T-helper 2 cell treated with Interferon-gamma antibody and Interleukin-4, amounts not matched to agents 5 μg/mL and 100 μg/mL, for 36 hours (primary cell): ENCODE results near the gene CLDN15.
"Not testable (repeated sequence)": the region's sequence is repeated elsewhere in the genome, so short reads cannot be mapped to it uniquely, and the experiment has no call there.

Experiments used
- DNase-seq: peaks from one replicate; pipeline ENCODE4 v3.0.0; 2021; ENCODE audit warnings: low spot score
- H3K27ac Mint-ChIP-seq: one replicate; pipeline ENCODE4 v1.8.0; 2021; ENCODE audit warnings: mild to moderate bottlenecking, mixed read lengths
- H3K27me3 Mint-ChIP-seq: one replicate; pipeline ENCODE4 v1.8.0; 2021; ENCODE audit warnings: low read depth, mixed read lengths
- H3K36me3 Mint-ChIP-seq: one replicate; pipeline ENCODE4 v1.8.0; 2021; ENCODE audit warnings: low read depth, mixed read lengths
- H3K4me1 Mint-ChIP-seq: one replicate; pipeline ENCODE4 v1.8.0; 2021; ENCODE audit warnings: low read depth, mixed read lengths
- H3K4me3 Mint-ChIP-seq: one replicate; pipeline ENCODE4 v1.8.0; 2022; ENCODE audit warnings: mild to moderate bottlenecking, moderate library complexity, mixed read lengths
- H3K9me3 Mint-ChIP-seq: one replicate; pipeline ENCODE4 v1.8.0; 2021; ENCODE audit warnings: mixed read lengths

The CLDN15 gene

DNA sequence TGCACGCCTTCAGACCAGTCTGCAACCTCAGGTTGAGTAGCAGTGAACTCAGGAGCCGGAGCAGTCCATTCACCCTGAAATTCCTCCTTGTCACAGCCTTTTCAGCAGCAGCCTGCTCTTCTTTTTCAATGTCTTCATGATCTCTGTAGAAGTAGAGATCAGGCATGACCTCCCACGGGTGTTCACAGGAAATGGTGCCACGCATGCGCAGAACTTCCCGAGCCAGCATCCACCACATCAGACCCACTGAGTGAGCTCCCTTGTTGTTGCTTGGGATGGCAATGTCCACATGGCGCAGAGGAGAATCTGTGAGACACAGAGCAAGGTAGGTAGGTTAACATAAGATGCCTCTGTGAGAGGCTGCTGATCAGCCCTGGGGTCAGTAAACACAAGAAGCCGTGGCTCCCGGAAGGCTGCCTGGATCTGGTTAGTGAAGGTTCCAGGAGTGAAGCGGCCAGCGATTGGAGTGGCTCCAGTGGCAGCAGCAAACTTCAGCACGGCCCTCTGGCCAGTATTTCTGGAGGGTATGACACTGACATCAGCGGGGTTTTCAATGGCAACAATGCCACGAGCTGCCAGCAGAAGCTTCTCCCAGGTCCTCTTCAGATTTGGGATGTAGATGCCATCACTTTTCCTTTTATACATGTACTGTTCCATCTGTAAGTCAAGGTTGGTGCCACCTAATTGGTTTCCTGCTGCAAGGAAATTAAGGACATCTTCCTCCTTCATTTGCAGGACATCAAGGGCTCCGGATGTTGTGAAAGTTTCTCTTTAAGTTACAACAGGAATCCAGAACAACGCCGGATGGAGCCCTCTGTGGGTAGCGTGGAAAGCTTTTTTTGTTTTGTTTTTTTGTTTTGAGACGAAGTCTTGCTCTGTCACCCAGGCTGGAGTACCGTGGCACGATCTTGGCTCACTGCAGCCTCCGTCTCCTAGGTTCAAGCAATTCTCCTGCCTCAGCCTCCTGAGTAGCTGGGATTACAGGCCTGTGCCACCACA, 33.6 kb downstream of the CLDN15 start:
- Mint-ChIP-seq H3K36me3 (peaks cover 11% of the 10 kb centered on the region), H3K27me3 (peaks cover 33% of the 10 kb centered on the region), H3K27ac (peak overlapping the region; percentile 63), H3K4me3 (peak overlapping the region; percentile 58)
- DNase-seq, H3K9me3 Mint-ChIP-seq, H3K4me1 Mint-ChIP-seq: not testable (repeated sequence)

DNA sequence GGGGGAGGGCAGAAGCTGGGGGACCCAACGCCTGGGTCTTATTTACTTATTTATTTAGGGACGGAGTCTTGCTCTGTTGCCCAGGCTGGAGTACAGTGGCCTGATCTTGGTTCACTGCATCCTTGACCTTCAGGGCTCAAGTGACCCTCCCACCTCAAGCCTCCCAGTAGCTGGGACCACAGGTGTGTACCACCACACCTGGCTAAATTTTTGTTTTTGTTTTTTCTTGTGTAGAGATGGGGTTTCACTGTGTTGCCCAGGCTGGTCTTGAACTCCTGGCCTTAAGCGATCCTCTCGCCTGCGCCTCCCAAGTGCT, 35.0 kb downstream of the CLDN15 start:
- H3K4me1 Mint-ChIP-seq: peaks cover 6% of the 10 kb centered on the region

DNA sequence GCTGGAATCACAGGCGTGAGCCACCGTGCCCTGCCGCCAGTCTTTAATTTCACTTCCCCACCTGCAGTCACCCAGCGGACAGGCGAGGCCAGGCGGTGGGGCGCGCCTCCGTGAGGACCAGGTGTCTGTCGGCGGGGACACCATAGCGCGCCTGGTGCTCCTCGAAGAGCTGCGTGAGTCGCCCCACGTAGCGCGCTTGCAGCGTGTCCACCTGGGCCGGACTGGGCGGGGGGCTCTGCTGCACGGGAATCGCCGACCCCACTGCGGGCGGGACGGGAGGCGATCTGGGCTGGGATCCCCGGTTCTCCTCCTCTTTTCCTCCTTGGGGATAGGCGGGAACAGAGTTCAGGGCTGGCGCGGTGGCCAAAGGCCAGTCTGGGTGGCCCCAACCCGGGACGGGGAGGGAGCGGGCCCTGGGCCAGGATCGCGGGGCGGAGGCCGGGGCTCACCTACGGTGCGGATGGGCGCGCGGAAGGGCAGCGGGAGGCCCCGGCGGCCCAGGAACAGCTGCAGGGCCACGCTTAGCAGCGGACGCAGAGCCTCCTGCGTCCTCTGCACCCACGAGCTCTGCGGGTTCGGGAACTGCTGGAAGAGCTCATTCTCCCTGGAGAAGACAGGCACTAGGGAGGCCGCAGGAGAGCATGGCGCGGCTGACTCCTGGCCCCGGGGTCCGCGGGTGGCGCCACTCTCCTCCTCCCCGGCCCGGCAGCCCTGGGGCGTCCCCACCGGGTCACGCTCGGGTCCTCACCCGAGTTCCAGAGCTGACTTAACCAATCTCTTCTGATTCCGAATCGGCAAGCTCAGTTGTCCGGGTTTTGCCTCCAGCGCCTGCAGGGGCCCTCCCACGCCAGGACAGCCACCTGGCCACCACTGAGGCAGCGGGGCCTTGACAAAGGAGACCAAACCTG, 35.7 kb downstream of the CLDN15 start:
- peaks cover 35% of the 10 kb centered on the region for H3K27me3 Mint-ChIP-seq
- DNase-seq: no peak
- peaks cover 4% of the 10 kb centered on the region for H3K36me3 Mint-ChIP-seq
- peaks cover 6% of the 10 kb centered on the region for H3K4me1 Mint-ChIP-seq
- no peak overlapping the region for H3K4me3 Mint-ChIP-seq
- no peak overlapping the region for H3K27ac Mint-ChIP-seq
- no peaks in the 10 kb centered on the region for H3K9me3 Mint-ChIP-seq

More for the DNA sequence above, 35.0 kb downstream of the CLDN15 start:
- no peak overlapping the region for H3K27ac Mint-ChIP-seq
- H3K9me3 Mint-ChIP-seq: no peaks in the 10 kb centered on the region
- peaks cover 35% of the 10 kb centered on the region for H3K27me3 Mint-ChIP-seq
- DNase-seq: no peak
- H3K4me3 Mint-ChIP-seq: no peak overlapping the region
- H3K36me3 Mint-ChIP-seq: peaks cover 4% of the 10 kb centered on the region

- Mint-ChIP-seq H3K4me3 (no peak within 1 kb of the TSS), H3K9me3 (no peaks in the 10 kb centered on the region), H3K36me3 (peaks cover 1% of the 10 kb centered on the region), H3K4me1 (peaks cover 6% of the 10 kb centered on the region), H3K27me3 (peaks cover 35% of the 10 kb centered on the region), H3K27ac (no peak within 1 kb of the TSS)
- DNase-seq: no peak
These were observed 36.6 kb downstream of the CLDN15 start, which contains the start of gene MOGAT3 for GRCh38 chr7:101200862-101201599. Gene MOGAT3, minus strand, starts transcription at chr7:101201036. Its CDS starts 182 bp downstream, at chr7:101200854.

- Mint-ChIP-seq H3K9me3 (no peaks in the 10 kb centered on the region), H3K27ac (no peak overlapping the region)
These were observed 37.1 kb downstream of the CLDN15 start for GRCh38 chr7:101200504-101200861.

GRCh38 chr7:101199522-101199921, 38.1 kb downstream of the CLDN15 start:
- not testable (repeated sequence) for H3K36me3 Mint-ChIP-seq, DNase-seq, H3K4me3 Mint-ChIP-seq, H3K4me1 Mint-ChIP-seq, H3K9me3 Mint-ChIP-seq, H3K27ac Mint-ChIP-seq
- H3K27me3 Mint-ChIP-seq: peaks cover 38% of the 10 kb centered on the region

More at GRCh38 chr7:101200504-101200861, 37.1 kb downstream of the CLDN15 start:
- H3K27me3 Mint-ChIP-seq: peaks cover 35% of the 10 kb centered on the region
- no peaks in the 10 kb centered on the region for H3K36me3 Mint-ChIP-seq
- DNase-seq: no peak
- H3K4me1 Mint-ChIP-seq: peaks cover 6% of the 10 kb centered on the region
- no peak overlapping the region for H3K4me3 Mint-ChIP-seq

DNA sequence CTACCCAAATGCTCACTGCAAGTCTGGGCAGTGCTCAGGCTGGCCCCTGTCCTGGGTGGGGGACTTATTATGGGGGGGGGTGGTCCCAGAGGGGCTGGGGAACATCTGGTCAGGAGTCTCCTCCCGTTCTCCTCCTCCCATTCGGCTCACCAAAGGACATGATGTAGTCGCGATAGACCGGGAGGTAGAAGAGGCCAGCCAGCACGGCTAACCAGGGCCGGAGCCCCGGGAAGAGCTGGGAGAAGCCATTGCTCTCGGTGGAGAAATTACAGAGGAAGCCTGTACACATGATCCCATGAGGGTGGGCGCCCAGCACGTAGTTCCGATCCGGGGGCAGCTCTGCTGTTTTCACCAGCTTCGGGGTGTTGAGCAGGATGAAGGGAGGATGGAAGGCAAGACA, 39.1 kb downstream of the CLDN15 start:
- Mint-ChIP-seq H3K4me3 (no peak overlapping the region), H3K27me3 (peaks cover 33% of the 10 kb centered on the region), H3K36me3 (no peaks in the 10 kb centered on the region), H3K27ac (no peak overlapping the region), H3K9me3 (no peaks in the 10 kb centered on the region), H3K4me1 (peaks cover 3% of the 10 kb centered on the region)
- no peak for DNase-seq

DNA sequence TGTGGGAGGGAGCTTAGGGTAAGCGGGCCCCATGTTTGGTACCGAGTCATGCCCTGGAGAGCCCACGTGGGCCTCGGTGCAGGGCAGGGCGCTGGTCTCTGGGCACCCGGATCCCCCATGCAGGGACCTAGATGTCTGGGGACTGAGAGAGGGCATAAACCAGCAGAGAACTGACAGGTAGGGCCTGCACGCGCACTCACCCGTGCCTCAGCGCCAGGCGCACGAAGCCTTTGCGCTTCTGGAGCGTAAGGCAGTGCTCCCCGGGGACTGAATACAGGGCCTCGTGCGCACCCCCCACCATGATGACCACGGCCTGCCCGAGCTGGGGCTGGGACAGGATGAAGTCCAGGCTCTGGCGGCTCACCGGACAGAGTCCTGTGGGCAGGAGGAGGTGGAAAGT, 39.6 kb downstream of the CLDN15 start:
- DNase-seq: no peak
- no peak overlapping the region for H3K27ac Mint-ChIP-seq
- H3K4me3 Mint-ChIP-seq: no peak overlapping the region
- peaks cover 32% of the 10 kb centered on the region for H3K27me3 Mint-ChIP-seq
- H3K9me3 Mint-ChIP-seq: no peaks in the 10 kb centered on the region
- no peaks in the 10 kb centered on the region for H3K36me3 Mint-ChIP-seq
- H3K4me1 Mint-ChIP-seq: peaks cover 3% of the 10 kb centered on the region

- Mint-ChIP-seq H3K36me3 (no peaks in the 10 kb centered on the region), H3K27me3 (peaks cover 15% of the 10 kb centered on the region), H3K4me3 (no peak overlapping the region), H3K4me1 (peaks cover 2% of the 10 kb centered on the region), H3K9me3 (no peaks in the 10 kb centered on the region), H3K27ac (no peak overlapping the region)
- no peak for DNase-seq
These were observed 41.7 kb downstream of the CLDN15 start for GRCh38 chr7:101195884-101196283.

- no peak for DNase-seq
- Mint-ChIP-seq H3K36me3 (no peaks in the 10 kb centered on the region), H3K9me3 (no peaks in the 10 kb centered on the region), H3K4me3 (no peak overlapping the region), H3K27me3 (peaks cover 11% of the 10 kb centered on the region), H3K27ac (no peak overlapping the region), H3K4me1 (no peaks in the 10 kb centered on the region)
These were observed 48.5 kb downstream of the CLDN15 start for GRCh38 chr7:101189109-101189508.

- H3K27me3 Mint-ChIP-seq: peaks cover 20% of the 10 kb centered on the region
- no peaks in the 10 kb centered on the region for H3K9me3 Mint-ChIP-seq
- H3K4me3 Mint-ChIP-seq: no peak overlapping the region
- no peak overlapping the region for H3K27ac Mint-ChIP-seq
- DNase-seq: no peak
- peaks cover 2% of the 10 kb centered on the region for H3K4me1 Mint-ChIP-seq
- no peaks in the 10 kb centered on the region for H3K36me3 Mint-ChIP-seq
These were observed 50.7 kb downstream of the CLDN15 start for GRCh38 chr7:101186844-101187428.

GRCh38 chr7:101186194-101186593, 51.4 kb downstream of the CLDN15 start:
- H3K4me1 Mint-ChIP-seq: peaks cover 2% of the 10 kb centered on the region
- no peaks in the 10 kb centered on the region for H3K9me3 Mint-ChIP-seq
- H3K27me3 Mint-ChIP-seq: peaks cover 22% of the 10 kb centered on the region
- no peaks in the 10 kb centered on the region for H3K36me3 Mint-ChIP-seq
- no peak overlapping the region for H3K27ac Mint-ChIP-seq
- no peak overlapping the region for H3K4me3 Mint-ChIP-seq
- DNase-seq: no peak

DNA sequence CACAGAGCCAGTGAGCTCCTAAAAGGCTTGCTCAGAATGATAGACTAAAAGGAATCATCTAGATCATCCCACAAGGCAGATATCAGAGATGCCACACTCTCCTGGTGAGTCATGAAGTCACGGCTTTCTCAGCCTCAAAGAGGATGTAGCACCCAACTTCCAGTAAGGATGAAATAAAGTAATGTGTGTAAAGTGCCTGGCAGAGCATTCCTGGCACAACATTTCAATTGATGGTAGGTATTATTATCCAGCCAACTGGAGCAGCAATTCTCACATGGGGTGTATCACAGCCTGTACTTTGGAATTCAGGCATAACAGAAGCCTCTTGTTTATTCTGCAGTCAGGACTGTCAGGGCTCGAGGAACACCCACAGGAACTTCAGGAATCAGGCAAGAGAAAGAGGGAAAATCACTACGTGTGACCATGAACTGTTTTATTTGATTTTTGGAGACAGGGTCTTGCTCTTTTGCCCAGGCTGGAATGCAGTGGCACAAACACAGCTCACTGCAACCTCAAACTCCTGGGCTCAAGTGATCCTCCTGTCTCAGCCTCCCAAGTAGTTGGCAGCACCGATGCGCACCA, 52.3 kb downstream of the CLDN15 start:
- Mint-ChIP-seq H3K27ac (no peak overlapping the region), H3K36me3 (no peaks in the 10 kb centered on the region), H3K4me1 (peaks cover 2% of the 10 kb centered on the region), H3K27me3 (peaks cover 29% of the 10 kb centered on the region), H3K4me3 (no peak overlapping the region), H3K9me3 (no peaks in the 10 kb centered on the region)
- no peak for DNase-seq
